Mesendoderm (in vitro differentiated cells): ENCODE measurements around the gene LRRC75A.

Source experiments
- DNase-seq: peaks from one replicate; pipeline ENCODE4 v3.0.0; 2013
- H2AK5ac ChIP-seq: 2 replicates; pipeline ENCODE4 v1.6.1; 2013; ENCODE audit warnings: low read length, inconsistent platforms
- H2BK120ac ChIP-seq: 2 replicates; pipeline ENCODE4 v1.6.1; 2013; ENCODE audit warnings: low read depth, mild to moderate bottlenecking, low read length, moderate library complexity, mixed read lengths
- H2BK15ac ChIP-seq: replicated peaks from 2 replicates; pipeline ENCODE4 v1.6.1; 2013; ENCODE audit warnings: low read depth, mild to moderate bottlenecking, moderate library complexity
- H2BK5ac ChIP-seq: 2 replicates; pipeline ENCODE4 v1.6.1; 2013; ENCODE audit warnings: low read length, inconsistent platforms
- H3K18ac ChIP-seq: 2 replicates; pipeline ENCODE4 v1.6.1; 2013; ENCODE audit warnings: mild to moderate bottlenecking, low read length, mixed read lengths
- H3K23ac ChIP-seq: one replicate; pipeline ENCODE4 v1.6.1; 2013; ENCODE audit warnings: low read length
- H3K27ac ChIP-seq: 2 replicates; pipeline ENCODE4 v1.5.1; 2013; ENCODE audit warnings: low read depth, mild to moderate bottlenecking, inconsistent platforms, low read length, moderate library complexity
- H3K27me3 ChIP-seq: 2 replicates; pipeline ENCODE4 v1.6.1; 2013; ENCODE audit warnings: low read length, control low read depth, mild to moderate bottlenecking, inconsistent platforms; ENCODE audit not compliant: insufficient read depth, poor library complexity
- H3K36me3 ChIP-seq: 2 replicates; pipeline ENCODE4 v1.6.1; 2013; ENCODE audit warnings: low read length, inconsistent platforms; ENCODE audit not compliant: control insufficient read depth, insufficient read depth
- H3K4ac ChIP-seq: one replicate; pipeline ENCODE4 v1.6.1; 2013; ENCODE audit warnings: low read depth, mild to moderate bottlenecking, low read length, moderate library complexity
- H3K4me1 ChIP-seq: 2 replicates; pipeline ENCODE4 v1.6.1; 2013; ENCODE audit warnings: low read depth, low read length, inconsistent platforms; ENCODE audit not compliant: control insufficient read depth
- H3K4me2 ChIP-seq: 2 replicates; pipeline ENCODE4 v1.6.1; 2013; ENCODE audit warnings: low read length
- H3K4me3 ChIP-seq: 2 replicates; pipeline ENCODE4 v1.5.1; 2013; ENCODE audit warnings: mild to moderate bottlenecking, low read length
- H3K56ac ChIP-seq: one replicate; pipeline ENCODE4 v1.6.1; 2013; ENCODE audit warnings: low read length
- H3K79me1 ChIP-seq: 2 replicates; pipeline ENCODE4 v1.6.1; 2013; ENCODE audit warnings: low read length, inconsistent platforms
- H3K79me2 ChIP-seq: 2 replicates; pipeline ENCODE4 v1.6.1; 2013; ENCODE audit warnings: mild to moderate bottlenecking, low read length; ENCODE audit not compliant: control insufficient read depth, insufficient read depth
- H3K9ac ChIP-seq: 2 replicates; pipeline ENCODE4 v1.6.1; 2013; ENCODE audit warnings: low read length, inconsistent platforms
- H4K5ac ChIP-seq: one replicate; pipeline ENCODE4 v1.6.1; 2013; ENCODE audit warnings: low read length
- H4K8ac ChIP-seq: one replicate; pipeline ENCODE4 v1.6.1; 2013; ENCODE audit warnings: low read depth, mild to moderate bottlenecking, control low read depth, low read length, moderate library complexity
- WGBS: extraction: QIAGEN DNeasy Blood & Tissue Kit; methylation state at CpG from one replicate; pipeline ENCODE4 v1.1.7; 2013; ENCODE audit warnings: low lambda C conversion rate, missing lambda C conversion rate; ENCODE audit not compliant: insufficient coverage; ENCODE audit errors: extremely low coverage; 5-methylcytosine and 5-hydroxymethylcytosine counted together

Gene LRRC75A

DNA sequence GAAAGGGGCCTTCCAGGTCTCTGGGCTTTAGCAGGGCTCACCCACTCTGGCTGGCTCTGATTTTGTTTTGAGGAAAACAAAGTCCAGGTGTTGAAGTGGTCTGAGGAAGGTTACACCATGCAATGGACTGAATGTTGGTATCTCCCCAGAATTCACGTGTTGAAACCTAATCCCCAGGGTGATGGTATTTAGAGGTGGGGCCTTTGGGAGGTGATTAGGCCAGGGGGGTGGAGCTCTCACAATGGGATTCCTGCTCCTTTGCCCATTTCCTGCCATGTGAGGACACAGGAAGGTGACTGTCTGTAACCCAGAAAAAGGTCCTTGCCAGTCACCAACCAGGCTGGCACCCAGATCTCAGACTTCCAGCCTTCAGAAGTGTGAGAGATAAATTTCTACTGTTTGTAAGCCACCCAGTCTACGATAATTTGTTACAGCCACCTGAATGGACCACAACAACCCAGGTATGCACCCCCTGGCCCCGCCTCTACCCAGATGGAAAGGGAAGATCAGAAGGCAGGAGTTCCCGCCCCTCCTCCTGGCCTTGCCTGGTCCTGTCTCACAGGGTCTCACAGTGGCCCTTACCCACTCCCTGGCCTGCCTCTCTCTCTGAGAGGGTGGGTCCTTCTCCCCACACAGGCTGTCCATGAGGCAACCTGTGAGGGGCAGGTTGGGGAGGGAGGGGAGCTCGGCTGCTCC is 32.0 kb downstream of the LRRC75A start:
- H2BK120ac ChIP-seq = no peak overlapping the region
- H3K27me3 ChIP-seq = no peaks in the 10 kb centered on the region
- H4K5ac ChIP-seq = no peak overlapping the region
- no peak overlapping the region for H3K4me3 ChIP-seq
- no peaks in the 10 kb centered on the region for H3K36me3 ChIP-seq
- peaks cover 8% of the 10 kb centered on the region for H3K4me1 ChIP-seq
- no peak overlapping the region for H3K23ac ChIP-seq
- no peak overlapping the region for H3K27ac ChIP-seq
- H3K9ac ChIP-seq = no peak overlapping the region
- DNase-seq = peak; percentile 87
- H3K18ac ChIP-seq = no peak overlapping the region
- H3K79me1 ChIP-seq = no peaks in the 10 kb centered on the region
- H2BK15ac ChIP-seq = no peak overlapping the region
- no peak overlapping the region for H3K4me2 ChIP-seq
- no CpG with 5 or more reads among the region's 5 CpGs for WGBS
- H2BK5ac ChIP-seq = no peak overlapping the region
- H4K8ac ChIP-seq = no peak overlapping the region
- no peaks in the 10 kb centered on the region for H3K79me2 ChIP-seq
- H3K4ac ChIP-seq = no peak overlapping the region
- no peak overlapping the region for H2AK5ac ChIP-seq
- peak overlapping the region; percentile 26 for H3K56ac ChIP-seq

DNA sequence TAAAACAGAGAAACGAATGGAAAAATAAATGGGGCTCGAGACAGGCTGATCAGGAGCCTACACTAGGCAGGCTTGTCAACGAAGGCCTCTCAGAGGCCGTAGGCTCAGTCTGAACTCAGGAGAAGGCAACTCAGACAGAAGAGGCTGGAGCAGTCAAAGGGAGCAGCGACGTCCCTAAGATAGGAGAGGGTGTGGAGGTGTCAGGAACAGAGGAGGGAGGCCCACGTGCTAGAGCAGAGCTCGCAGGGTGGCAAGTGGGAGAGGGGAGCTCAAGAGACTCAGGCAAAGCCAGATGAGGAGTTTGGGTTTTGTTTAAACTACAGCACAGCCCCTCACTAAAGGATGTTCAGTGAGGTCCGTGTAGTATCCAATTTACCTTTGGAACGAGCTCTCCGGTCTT is 32.7 kb downstream of the LRRC75A start:
- H2BK120ac ChIP-seq = no peak overlapping the region
- no peak overlapping the region for H3K4ac ChIP-seq
- H2AK5ac ChIP-seq = no peak overlapping the region
- no peaks in the 10 kb centered on the region for H3K27me3 ChIP-seq
- H4K8ac ChIP-seq = no peak overlapping the region
- no peak overlapping the region for H3K56ac ChIP-seq
- DNase-seq = no peak
- no peak overlapping the region for H3K18ac ChIP-seq
- no peak overlapping the region for H4K5ac ChIP-seq
- H3K36me3 ChIP-seq = no peaks in the 10 kb centered on the region
- no peak overlapping the region for H3K4me3 ChIP-seq
- no peaks in the 10 kb centered on the region for H3K79me1 ChIP-seq
- H2BK5ac ChIP-seq = no peak overlapping the region
- H3K27ac ChIP-seq = no peak overlapping the region
- H3K4me1 ChIP-seq = peaks cover 8% of the 10 kb centered on the region
- no peaks in the 10 kb centered on the region for H3K79me2 ChIP-seq
- H2BK15ac ChIP-seq = no peak overlapping the region
- H3K4me2 ChIP-seq = no peak overlapping the region
- WGBS = no CpG with 5 or more reads among the region's 11 CpGs
- H3K9ac ChIP-seq = no peak overlapping the region
- no peak overlapping the region for H3K23ac ChIP-seq

DNA sequence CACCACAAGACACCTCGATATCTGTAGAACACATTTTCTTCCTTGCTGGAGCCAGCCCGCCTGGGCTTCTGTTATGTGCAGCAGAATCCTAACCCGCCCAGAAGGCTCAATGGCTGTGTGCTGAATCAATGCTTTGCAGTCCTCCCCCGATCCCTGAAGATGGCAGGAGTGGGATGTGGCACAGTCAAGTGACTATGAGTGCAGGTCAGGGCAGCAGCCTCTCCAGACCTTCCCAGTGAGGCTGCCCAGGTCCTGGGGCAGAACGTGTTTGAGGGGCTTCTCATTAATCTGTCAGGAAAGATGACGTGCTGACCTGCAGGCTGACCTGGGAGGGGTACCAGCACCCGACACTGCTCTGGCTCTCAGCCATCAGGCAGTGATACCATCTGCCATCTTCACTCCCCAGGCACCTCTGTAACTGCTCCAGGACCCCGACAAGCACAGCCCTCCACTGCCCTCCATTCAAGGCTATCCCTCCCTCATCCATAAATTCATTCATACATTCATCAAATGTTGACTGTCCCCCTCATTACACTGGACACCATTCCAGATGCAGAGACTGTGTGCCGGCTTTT is 35.2 kb downstream of the LRRC75A start:
- no peak overlapping the region for H3K4ac ChIP-seq
- H4K5ac ChIP-seq = no peak overlapping the region
- H3K23ac ChIP-seq = no peak overlapping the region
- H3K4me1 ChIP-seq = peaks cover 8% of the 10 kb centered on the region
- no peak overlapping the region for H2BK15ac ChIP-seq
- no peaks in the 10 kb centered on the region for H3K27me3 ChIP-seq
- peak overlapping the region; percentile 17 for H3K56ac ChIP-seq
- no CpG with 5 or more reads among the region's 9 CpGs for WGBS
- H3K4me2 ChIP-seq = no peak overlapping the region
- DNase-seq = peak; percentile 63
- no peak overlapping the region for H2BK120ac ChIP-seq
- H3K79me2 ChIP-seq = no peaks in the 10 kb centered on the region
- H3K27ac ChIP-seq = no peak overlapping the region
- no peak overlapping the region for H3K9ac ChIP-seq
- no peak overlapping the region for H2AK5ac ChIP-seq
- H4K8ac ChIP-seq = no peak overlapping the region
- H3K18ac ChIP-seq = no peak overlapping the region
- H3K79me1 ChIP-seq = no peaks in the 10 kb centered on the region
- H3K36me3 ChIP-seq = no peaks in the 10 kb centered on the region
- H3K4me3 ChIP-seq = no peak overlapping the region
- no peak overlapping the region for H2BK5ac ChIP-seq

DNA sequence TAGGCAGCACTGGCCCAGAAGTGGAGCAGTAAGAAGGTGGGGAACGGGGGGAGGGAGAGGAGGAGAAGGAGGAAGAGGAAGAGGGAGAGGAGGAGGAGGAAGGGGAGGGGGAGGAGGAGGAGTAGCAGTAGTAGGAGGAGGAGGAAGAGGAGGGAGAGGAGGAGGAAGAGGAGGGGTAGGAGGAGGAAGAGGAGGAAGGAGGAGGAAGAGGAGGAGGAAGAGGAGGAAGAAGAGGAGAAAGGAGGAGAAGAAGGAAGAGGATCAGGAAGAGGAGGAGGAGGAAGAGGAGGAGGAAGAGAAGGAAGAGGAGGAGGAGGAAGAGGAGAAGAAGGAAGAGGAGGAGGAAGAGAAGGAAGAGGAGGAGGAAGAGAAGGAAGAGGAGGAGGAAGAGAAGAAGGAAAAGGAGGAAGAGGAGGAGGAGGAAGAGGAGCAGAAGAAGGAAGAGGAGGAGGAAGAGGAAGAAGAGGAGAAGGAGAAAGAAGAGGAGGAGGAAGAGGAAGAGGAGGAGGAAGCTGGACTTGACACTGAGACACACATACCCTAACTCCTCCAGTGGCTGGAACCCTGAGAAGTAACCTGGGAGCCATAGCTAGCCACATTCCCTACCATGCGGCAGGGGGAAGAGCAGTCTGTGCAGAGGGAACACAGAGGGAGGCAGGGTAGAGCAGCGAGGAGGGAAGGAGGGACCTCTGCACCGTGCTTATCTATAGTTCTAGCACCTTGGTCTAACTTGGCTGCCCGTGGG is 35.8 kb downstream of the LRRC75A start:
- no peak overlapping the region for H3K9ac ChIP-seq
- no peak overlapping the region for H2AK5ac ChIP-seq
- no peak overlapping the region for H3K23ac ChIP-seq
- H3K79me1 ChIP-seq = no peaks in the 10 kb centered on the region
- DNase-seq = no peak
- no peaks in the 10 kb centered on the region for H3K79me2 ChIP-seq
- H3K36me3 ChIP-seq = no peaks in the 10 kb centered on the region
- H4K5ac ChIP-seq = no peak overlapping the region
- no peak overlapping the region for H3K4me3 ChIP-seq
- WGBS = no CpG with 5 or more reads among the region's 5 CpGs
- no peak overlapping the region for H3K4ac ChIP-seq
- H3K18ac ChIP-seq = no peak overlapping the region
- peaks cover 8% of the 10 kb centered on the region for H3K4me1 ChIP-seq
- no peak overlapping the region for H2BK5ac ChIP-seq
- H2BK120ac ChIP-seq = no peak overlapping the region
- no peak overlapping the region for H2BK15ac ChIP-seq
- H3K27ac ChIP-seq = no peak overlapping the region
- H4K8ac ChIP-seq = no peak overlapping the region
- H3K56ac ChIP-seq = peak overlapping the region; percentile 17
- H3K27me3 ChIP-seq = no peaks in the 10 kb centered on the region
- no peak overlapping the region for H3K4me2 ChIP-seq

DNA sequence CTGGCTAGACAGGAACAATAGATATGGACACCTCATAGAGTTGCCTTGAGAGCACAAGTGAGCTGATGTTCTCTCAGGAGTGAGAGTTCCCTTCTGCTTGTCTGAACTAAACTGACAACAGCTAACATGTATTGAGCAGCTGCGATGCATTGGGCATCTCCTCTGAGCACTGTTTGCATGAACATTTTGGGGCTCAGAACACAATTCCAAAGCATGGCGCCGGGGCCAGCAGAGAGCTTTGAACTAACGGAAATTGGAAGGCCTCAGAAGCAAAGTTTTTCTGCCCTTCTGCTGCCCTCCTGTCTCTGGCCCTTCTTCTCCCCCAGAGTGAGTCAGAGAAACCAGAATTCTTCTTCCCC is 38.5 kb downstream of the LRRC75A start:
- no peaks in the 10 kb centered on the region for H3K4me1 ChIP-seq
- H3K4me2 ChIP-seq = no peak overlapping the region
- no peak overlapping the region for H2BK15ac ChIP-seq
- H3K27me3 ChIP-seq = no peaks in the 10 kb centered on the region
- no peak overlapping the region for H3K9ac ChIP-seq
- H3K27ac ChIP-seq = no peak overlapping the region
- no peaks in the 10 kb centered on the region for H3K79me1 ChIP-seq
- no peak overlapping the region for H4K8ac ChIP-seq
- H4K5ac ChIP-seq = no peak overlapping the region
- H2BK120ac ChIP-seq = no peak overlapping the region
- no peak overlapping the region for H3K4ac ChIP-seq
- no peak overlapping the region for H3K23ac ChIP-seq
- DNase-seq = no peak
- no peak overlapping the region for H2AK5ac ChIP-seq
- no peak overlapping the region for H2BK5ac ChIP-seq
- no peak overlapping the region for H3K56ac ChIP-seq
- H3K36me3 ChIP-seq = peaks cover 3% of the 10 kb centered on the region
- H3K18ac ChIP-seq = no peak overlapping the region
- no peaks in the 10 kb centered on the region for H3K79me2 ChIP-seq
- WGBS = no CpG with 5 or more reads among the region's 4 CpGs
- H3K4me3 ChIP-seq = no peak overlapping the region
